HG03520 (cell line): ENCODE data around the gene NFKBIB.
A peak's percentile ranks its signal among the peaks of the same experiment; 100 is the strongest.
"Not testable (repeated sequence)": the region's sequence is repeated elsewhere in the genome, so short reads cannot be mapped to it uniquely, and the experiment has no call there.

ENCODE experiments used
- ATAC-seq: cut with Tn5 transposase; IDR thresholded peaks from one replicate; pipeline ENCODE4 v1.9.1; 2021; ENCODE audit warnings: mild to moderate bottlenecking, moderate library complexity; ENCODE audit not compliant: unreplicated experiment

NFKBIB gene

GRCh38 chr19:38924388-38924787 lies 24.6 kb downstream of the NFKBIB start:
- ATAC-seq: no peak

DNA sequence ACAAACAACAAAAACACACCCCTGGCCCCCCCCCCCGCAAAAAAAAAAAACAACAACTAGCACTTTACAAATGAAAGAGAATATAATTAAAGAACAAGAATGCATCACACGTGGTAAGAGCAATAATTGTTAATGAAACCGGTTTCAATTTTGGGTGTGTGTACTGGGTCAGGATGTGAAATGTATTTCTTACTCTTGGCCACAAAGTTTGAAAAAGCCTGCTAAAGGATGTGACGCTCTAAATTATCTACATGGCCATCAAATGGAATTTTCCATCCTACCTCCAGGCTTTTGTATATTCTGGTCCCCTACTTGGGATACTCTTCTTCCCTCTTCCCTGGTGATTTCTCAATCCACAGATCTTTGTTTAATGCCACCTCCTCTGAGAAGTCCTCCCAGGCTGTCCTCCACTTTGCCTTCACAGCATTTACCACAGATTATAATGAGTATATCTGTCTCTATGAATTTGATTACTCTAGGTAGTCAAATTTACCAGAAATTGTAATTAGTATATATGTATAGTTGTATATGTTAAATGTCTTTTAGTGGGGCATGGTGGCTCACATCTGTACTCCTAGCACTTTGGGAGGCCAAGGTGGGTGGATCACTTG lies 28.7 kb downstream of the NFKBIB start:
- ATAC-seq: no peak

GRCh38 chr19:38929929-38930775 lies 30.4 kb downstream of the NFKBIB start, which contains the start of gene SARS2:
Gene SARS2, minus strand, starts transcription at chr19:38930763. Its CDS starts 27 bp downstream, at chr19:38930736.
- ATAC-seq: peak; percentile 72

- peak; percentile 82 for ATAC-seq
Observed at GRCh38 chr19:38930776-38931520, 31.2 kb downstream of the NFKBIB start, which contains the start of gene MRPS12. Gene MRPS12, plus strand, starts transcription at chr19:38930944. Its CDS starts 351 bp downstream, at chr19:38931295.

GRCh38 chr19:38931521-38931793 lies 31.7 kb downstream of the NFKBIB start:
- ATAC-seq: no peak

DNA sequence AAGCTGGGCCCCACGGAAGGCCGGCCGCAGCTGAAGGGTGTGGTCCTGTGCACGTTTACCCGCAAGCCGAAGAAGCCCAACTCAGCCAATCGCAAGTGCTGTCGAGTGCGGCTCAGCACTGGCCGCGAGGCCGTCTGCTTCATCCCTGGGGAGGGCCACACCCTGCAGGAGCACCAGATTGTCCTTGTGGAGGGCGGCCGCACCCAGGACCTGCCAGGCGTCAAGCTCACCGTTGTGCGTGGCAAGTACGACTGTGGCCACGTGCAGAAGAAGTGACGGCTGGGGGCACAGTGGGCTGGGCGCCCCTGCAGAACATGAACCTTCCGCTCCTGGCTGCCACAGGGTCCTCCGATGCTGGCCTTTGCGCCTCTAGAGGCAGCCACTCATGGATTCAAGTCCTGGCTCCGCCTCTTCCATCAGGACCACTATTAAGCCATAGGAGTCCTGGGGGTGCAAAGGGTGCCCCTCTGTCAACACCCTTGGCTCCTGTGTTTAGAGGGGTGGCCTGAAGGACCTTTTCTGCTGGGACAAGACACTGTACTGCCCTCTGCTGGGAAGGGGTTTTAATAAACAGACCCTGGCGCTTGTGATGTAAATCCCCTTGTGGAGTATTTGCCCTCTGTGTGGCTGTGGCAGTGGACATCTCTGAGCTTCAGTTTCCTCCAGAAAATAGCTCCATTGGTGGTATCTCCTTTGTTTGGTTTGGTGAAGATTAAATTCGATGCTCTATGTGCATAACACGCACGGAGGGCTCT lies 32.8 kb downstream of the NFKBIB start:
- ATAC-seq: no peak

GRCh38 chr19:38933544-38933943 lies 33.8 kb downstream of the NFKBIB start:
- ATAC-seq: no peak

DNA sequence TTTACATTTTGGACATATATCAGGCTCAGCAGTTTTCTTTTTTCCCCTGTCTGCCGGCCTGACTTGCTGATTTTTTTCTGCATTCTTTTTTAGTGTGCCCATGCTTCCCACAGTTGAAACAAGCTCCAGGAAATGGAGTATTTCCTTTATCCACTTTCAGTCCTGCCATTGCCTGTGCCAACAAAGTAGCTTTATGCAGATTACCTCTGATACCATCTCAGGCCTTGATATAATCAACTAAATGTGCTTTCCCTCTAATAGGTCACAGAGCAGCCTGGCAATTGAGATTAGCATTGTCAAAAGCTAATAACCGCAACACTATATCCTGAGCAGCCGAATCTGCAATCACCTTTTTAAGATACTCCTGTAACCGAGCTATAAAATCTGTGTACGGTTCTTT lies 40.2 kb downstream of the NFKBIB start:
- ATAC-seq: no peak

- not testable (repeated sequence) for ATAC-seq
Observed at GRCh38 chr19:38941466-38941865, 41.7 kb downstream of the NFKBIB start.

- ATAC-seq: no peak
Observed at GRCh38 chr19:38941979-38942378, 42.2 kb downstream of the NFKBIB start.

DNA sequence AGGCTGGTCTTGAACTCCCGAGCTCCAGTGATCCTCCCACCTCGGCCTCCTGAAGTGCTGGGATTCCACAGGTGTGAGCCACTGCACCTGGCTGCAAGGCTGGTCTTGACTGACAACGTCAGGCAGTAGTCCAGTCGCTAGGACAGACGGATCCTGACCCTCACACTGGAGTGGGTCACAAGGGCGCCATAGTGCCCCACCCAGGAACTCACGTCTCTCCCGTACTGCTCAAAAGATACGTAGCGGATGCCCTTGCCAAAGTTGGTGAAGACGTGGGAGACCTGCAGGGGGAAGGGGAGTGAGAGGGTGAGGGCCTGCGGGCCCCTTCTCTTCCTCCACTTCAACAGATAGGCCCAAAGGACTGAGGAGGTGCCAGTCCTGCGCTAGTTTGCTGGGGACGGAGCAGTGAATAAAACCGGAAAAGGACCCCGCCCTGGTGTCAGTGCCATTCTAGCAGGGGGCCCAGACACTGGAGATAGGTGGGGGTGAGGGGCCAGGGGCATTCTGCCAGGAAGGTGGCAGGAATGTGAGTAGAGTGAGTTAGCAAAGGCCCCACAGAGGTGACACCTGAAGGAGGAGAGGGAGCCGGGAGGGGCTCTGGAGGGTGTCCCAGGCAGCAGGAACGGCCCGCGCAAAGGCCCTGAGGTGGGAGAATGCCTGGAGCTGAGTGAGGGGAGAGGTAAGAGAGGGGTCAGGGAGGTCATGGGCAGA lies 42.9 kb downstream of the NFKBIB start:
- ATAC-seq: no peak

DNA sequence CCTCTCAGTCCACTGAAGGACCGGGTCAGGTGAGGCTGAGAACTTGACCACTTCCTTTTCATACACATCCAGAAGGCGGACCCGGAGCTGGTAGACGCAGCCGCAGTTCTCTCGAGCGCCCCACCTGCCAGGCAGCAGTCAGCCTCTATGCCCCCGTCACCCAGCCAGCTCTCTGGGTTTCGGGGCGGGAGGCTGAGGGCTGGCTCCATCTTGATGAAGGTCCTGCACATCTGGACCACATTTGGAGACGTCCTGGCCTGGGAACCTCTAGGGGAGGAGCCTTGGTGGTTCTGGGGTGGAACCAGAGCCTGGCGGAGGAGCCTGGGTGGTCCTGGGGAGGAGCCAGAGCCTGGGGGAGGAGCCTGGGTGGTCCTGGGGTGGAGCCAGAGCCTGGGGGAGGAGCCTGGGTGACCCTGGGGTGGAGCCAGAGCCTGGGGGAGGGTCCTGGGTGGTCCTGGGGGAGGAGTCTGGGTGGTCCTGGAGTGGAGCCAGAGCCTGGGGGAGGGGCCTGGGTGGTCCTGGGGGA lies 45.3 kb downstream of the NFKBIB start:
- ATAC-seq: no peak

DNA sequence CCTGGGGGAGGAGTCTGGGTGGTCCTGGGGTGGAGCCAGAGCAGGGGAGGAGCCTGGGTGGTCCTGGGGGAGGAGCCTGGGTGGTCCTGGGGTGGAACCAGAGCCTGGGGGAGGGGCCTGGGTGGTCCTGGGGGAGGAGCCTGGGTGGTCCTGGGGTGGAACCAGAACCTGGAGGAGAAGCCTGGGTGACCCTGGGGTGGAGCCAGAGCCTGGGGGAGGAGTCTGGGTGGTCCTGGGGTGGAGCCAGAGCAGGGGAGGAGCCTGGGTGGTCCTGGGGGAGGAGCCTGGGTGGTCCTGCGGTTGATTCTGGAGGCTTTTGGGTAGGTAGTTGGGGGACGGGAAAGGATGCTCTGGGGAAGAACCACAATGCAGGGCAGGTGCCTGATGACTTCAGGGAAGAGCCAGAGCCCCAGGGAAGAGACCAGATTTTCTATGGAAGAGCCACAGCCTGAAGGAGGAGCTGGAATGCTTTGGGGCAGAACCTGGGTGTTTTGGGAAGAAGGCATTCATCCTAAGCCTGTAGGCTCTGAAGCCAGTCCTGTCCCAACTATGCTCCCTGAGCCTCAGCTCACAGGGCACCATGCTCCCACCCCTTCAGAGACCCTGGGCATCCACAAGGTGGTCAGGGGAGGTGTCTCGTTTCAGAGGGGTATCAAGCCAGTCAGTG lies 45.9 kb downstream of the NFKBIB start:
- no peak for ATAC-seq

DNA sequence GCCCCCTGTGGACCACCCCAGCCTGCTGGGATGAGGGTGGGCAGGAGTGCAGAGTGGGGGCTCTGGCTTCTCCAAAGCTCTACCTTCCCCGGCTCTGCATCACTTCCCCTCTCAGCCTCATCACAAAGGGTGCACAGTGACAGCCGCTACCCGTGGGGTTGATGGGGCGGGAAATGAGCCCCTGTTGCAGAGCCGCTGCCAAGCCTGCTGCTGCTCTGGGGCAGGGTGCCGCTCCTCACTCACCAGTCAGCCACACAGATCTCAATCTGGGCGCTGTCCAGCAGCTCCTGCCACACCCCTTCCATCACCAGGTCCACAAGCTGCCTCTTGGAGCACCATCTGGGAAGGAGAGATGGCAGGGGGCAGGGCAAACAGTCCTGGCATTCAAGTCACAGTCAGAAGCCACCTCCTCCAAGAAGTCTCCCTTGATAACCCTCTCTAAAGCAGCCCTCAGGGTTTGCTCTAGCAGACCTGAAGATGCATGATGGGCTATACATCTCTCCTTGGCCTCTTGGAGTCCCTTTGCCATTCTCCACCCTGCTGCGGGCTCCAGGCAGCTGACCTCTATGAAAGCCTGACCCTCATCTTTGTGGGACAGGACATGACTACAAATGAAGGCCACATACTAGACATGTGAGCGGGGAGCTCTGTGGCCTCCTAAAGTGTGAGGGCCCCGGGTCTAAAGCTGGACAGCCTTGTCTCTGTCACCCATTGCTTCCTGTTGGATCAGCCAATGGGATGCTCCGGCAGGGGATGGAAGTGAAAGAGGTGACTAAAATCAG lies 46.7 kb downstream of the NFKBIB start:
- ATAC-seq: no peak

GRCh38 chr19:38949580-38950367 lies 50.0 kb downstream of the NFKBIB start:
- no peak for ATAC-seq

DNA sequence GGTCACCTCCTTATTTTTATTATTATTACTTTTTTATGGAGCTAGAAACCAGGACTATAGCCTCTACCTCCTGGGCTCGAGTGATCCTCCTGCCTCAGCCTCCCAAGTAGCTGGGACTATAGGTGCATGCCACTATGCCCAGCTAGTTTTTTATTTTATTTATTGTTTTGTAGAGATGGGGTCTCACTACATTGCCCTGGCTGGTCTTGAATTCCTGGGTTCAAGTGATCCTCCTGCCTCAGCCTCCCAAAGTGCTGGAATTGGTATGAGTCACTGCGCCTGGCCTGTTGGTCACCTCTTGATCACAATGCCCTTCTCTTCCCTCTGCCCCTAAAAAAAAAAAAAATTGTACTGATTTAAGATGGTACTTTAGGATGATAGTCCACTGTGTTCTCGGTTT lies 51.4 kb downstream of the NFKBIB start:
- ATAC-seq: no peak

DNA sequence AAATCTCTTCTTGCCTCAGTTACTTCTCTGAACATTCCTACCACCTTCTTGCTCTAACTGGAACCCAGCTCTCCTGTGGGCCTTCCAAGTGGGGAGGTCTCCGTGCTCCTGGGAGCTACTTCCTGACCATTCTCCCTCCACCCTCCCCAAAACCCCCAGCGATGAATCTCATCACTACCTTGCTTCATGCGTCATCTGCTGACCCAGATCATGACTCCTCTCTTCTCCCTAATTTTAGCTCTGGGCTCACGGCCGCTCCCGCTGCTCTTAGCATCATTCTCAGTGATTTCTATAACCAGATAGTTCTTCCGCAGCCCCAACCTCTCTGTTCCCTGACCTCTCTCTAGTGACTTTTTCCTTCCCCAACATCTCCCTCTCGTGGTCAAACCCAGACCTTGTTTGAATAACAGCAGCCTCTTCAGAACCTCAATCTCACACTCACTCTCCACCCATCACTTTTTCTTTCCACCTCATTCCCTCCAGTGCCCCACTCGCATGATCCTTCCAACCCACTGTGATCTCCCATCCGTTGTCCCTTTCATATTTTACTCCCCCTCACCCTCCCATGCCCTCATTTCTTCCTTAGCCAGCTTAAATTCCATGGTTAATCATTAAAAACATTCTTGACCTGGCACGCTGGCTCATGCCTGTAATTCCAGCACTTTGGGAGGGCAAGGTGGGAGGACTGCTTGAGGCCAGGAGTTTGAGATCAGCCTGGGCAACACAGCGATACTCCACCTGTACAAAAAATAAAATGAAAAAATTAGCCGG lies 52.8 kb downstream of the NFKBIB start:
- no peak for ATAC-seq
